Renal cortex interstitium (tissue), 11 donors: Measurements from ENCODE around the gene MUC21. TPM values are rescaled to one million over a fixed set of nuclear protein-coding genes. Genes with fewer than 3 reads are reported as not detected.
A peak's percentile ranks its signal among the peaks of the same experiment; 100 is the strongest.

Experiments used
- DNase-seq, 11 donors: peaks; one replicate each; pipeline ENCODE4 v3.0.0-alpha.2; 2013; ENCODE audit warnings: low read depth in 9 of 11, low spot score in 4 of 11; ENCODE audit errors: extremely low read depth in 1 of 11
- polyA plus RNA-seq, 3 donors: library from polyadenylated mRNA; unstranded; fragments of 120-200 nt; gene quantifications; one replicate each; pipeline ENCODE4 v1.2.1, GENCODE V29; 2013; ENCODE audit not compliant: insufficient read length in 3 of 3

Gene MUC21
- polyA plus RNA-seq, 3 donors, result not detected

GRCh38 chr6:31037169-31037568, 53.7 kb downstream of the MUC21 start:
- DNase-seq, result no peak

GRCh38 chr6:31037682-31038081, 54.2 kb downstream of the MUC21 start:
- DNase-seq, result peak in 1 of 11 donors; percentile 17

- DNase-seq, result no peak
These were observed 55.0 kb downstream of the MUC21 start for GRCh38 chr6:31038559-31038958.

Other genes with a start within 250 kb of the MUC21 start
- gene FLOT1, start 241.0 kb upstream of the MUC21 start, polyA plus RNA-seq, result 100 to 1,000 TPM; 134 to 139 (median 138) TPM
- gene IER3, start 239.2 kb upstream of the MUC21 start, polyA plus RNA-seq, result 10 to 100 TPM; 18.3 to 29.0 (median 20.2) TPM
- gene DDR1, start 99.2 kb upstream of the MUC21 start, polyA plus RNA-seq, result 100 to 1,000 TPM; 145 to 195 (median 177) TPM
- 10 to 100 TPM; 41.4 to 54.3 (median 48.3) TPM for gene GTF2H4, start 75.5 kb upstream of the MUC21 start, polyA plus RNA-seq
- 10 to 100 TPM; 41.6 to 50.7 (median 48.3) TPM for gene VARS2, start 69.5 kb upstream of the MUC21 start, polyA plus RNA-seq
- 1 to 10 TPM in 2 of 3 donors, under 1 TPM in 1; 0.80 to 1.3 (median 1.2) TPM for gene SFTA2, start 51.5 kb upstream of the MUC21 start, polyA plus RNA-seq
- gene MUCL3, start 42.7 kb upstream of the MUC21 start, polyA plus RNA-seq, result under 1 TPM; 0.03 to 0.18 (median 0.08) TPM
- not detected for gene MUC22, start 26.8 kb downstream of the MUC21 start, polyA plus RNA-seq
- not detected for gene C6orf15, start 128.9 kb downstream of the MUC21 start, polyA plus RNA-seq
- under 1 TPM; 0.23 to 0.34 (median 0.30) TPM for gene PSORS1C1, start 131.1 kb downstream of the MUC21 start, polyA plus RNA-seq
- gene CDSN, start 136.7 kb downstream of the MUC21 start, polyA plus RNA-seq, result not detected
- gene PSORS1C2, start 155.3 kb downstream of the MUC21 start, polyA plus RNA-seq, result under 1 TPM in 2 of 3 donors, not detected in 1; 0.14 to 0.17 TPM
- 10 to 100 TPM; 30.5 to 41.6 (median 35.2) TPM for gene CCHCR1, start 174.1 kb downstream of the MUC21 start, polyA plus RNA-seq
- 10 to 100 TPM; 14.9 to 21.0 (median 17.4) TPM for gene TCF19, start 174.9 kb downstream of the MUC21 start, polyA plus RNA-seq
- gene POU5F1, start 187.0 kb downstream of the MUC21 start, polyA plus RNA-seq, result 10 to 100 TPM in 1 of 3 donors, 1 to 10 TPM in 2; 1.9 to 25.2 (median 4.5) TPM